Trophoblast cell (in vitro differentiated cells and primary cell): ENCODE results near the gene HERPUD2.

ENCODE experiments used
- DNase-seq, 2 donors: peaks; one replicate each; pipeline ENCODE4 v3.0.0-alpha.2; 2016
- H2AFZ ChIP-seq: 2 replicates; pipeline ENCODE4 v1.6.1; 2013; ENCODE audit warnings: low read length, moderate library complexity, mild to moderate bottlenecking; ENCODE audit not compliant: insufficient read depth, poor library complexity
- H2AK5ac ChIP-seq: 2 replicates; pipeline ENCODE4 v1.6.1; 2013; ENCODE audit warnings: mild to moderate bottlenecking, low read length
- H2BK120ac ChIP-seq: 2 replicates; pipeline ENCODE4 v1.6.1; 2013; ENCODE audit warnings: low read length, mild to moderate bottlenecking, moderate library complexity; ENCODE audit not compliant: insufficient read depth, poor library complexity
- H2BK12ac ChIP-seq: 2 replicates; pipeline ENCODE4 v1.6.1; 2013; ENCODE audit warnings: mild to moderate bottlenecking, low read length, moderate library complexity
- H2BK5ac ChIP-seq: 2 replicates; pipeline ENCODE4 v1.6.1; 2013; ENCODE audit warnings: low read length, low read depth, moderate library complexity, mild to moderate bottlenecking; ENCODE audit not compliant: poor library complexity
- H3K14ac ChIP-seq: 2 replicates; pipeline ENCODE4 v1.6.1; 2013; ENCODE audit warnings: mild to moderate bottlenecking, low read length
- H3K18ac ChIP-seq: 2 replicates; pipeline ENCODE4 v1.6.1; 2013; ENCODE audit warnings: mild to moderate bottlenecking, low read length
- H3K23ac ChIP-seq: 2 replicates; pipeline ENCODE4 v1.6.1; 2013; ENCODE audit warnings: low read length
- H3K27ac ChIP-seq: 2 replicates; pipeline ENCODE4 v1.5.1; 2013; ENCODE audit warnings: low read depth, mild to moderate bottlenecking, inconsistent platforms, low read length, moderate library complexity
- H3K27me3 ChIP-seq: 2 replicates; pipeline ENCODE4 v1.6.1; 2013; ENCODE audit warnings: inconsistent platforms, mild to moderate bottlenecking, low read length, moderate library complexity; ENCODE audit not compliant: insufficient read depth
- H3K36me3 ChIP-seq, 2 experiments: 1 replicate in 1 of 2; 2 replicates in 1 of 2; pipeline ENCODE4 v1.6.1; 2013; ENCODE audit warnings: low read length in 2 of 2, mild to moderate bottlenecking in 2 of 2, moderate library complexity in 1 of 2; ENCODE audit not compliant: insufficient read depth in 2 of 2, control insufficient read depth in 1 of 2
- H3K4ac ChIP-seq: 2 replicates; pipeline ENCODE4 v1.6.1; 2013; ENCODE audit warnings: low read depth, mild to moderate bottlenecking, low read length, moderate library complexity
- H3K4me1 ChIP-seq, 2 experiments: 1 replicate in 1 of 2; 2 replicates in 1 of 2; pipeline ENCODE4 v1.6.1; 2013; ENCODE audit warnings: low read length in 2 of 2, mild to moderate bottlenecking in 2 of 2, moderate library complexity in 1 of 2; ENCODE audit not compliant: insufficient read depth in 2 of 2, control insufficient read depth in 1 of 2
- H3K4me2 ChIP-seq: 2 replicates; pipeline ENCODE4 v1.6.1; 2013; ENCODE audit warnings: inconsistent platforms, mild to moderate bottlenecking, low read length, moderate library complexity
- H3K4me3 ChIP-seq: 2 replicates; pipeline ENCODE4 v1.5.1; 2013; ENCODE audit warnings: mild to moderate bottlenecking, low read depth, low read length, inconsistent platforms
- H3K79me1 ChIP-seq: one replicate; pipeline ENCODE4 v1.6.1; 2013; ENCODE audit warnings: low read length
- H3K79me2 ChIP-seq: 2 replicates; pipeline ENCODE4 v1.6.1; 2013; ENCODE audit warnings: low read length, mild to moderate bottlenecking; ENCODE audit not compliant: control insufficient read depth, insufficient read depth, poor library complexity
- H3K9ac ChIP-seq: 2 replicates; pipeline ENCODE4 v1.6.1; 2013; ENCODE audit warnings: mild to moderate bottlenecking, low read length
- H3K9me3 ChIP-seq: 2 replicates; pipeline ENCODE4 v1.6.1; 2013; ENCODE audit warnings: low read depth, mild to moderate bottlenecking, control low read depth, inconsistent platforms, low read length; ENCODE audit not compliant: insufficient read depth
- H4K12ac ChIP-seq: 2 replicates; pipeline ENCODE4 v1.6.1; 2013; ENCODE audit warnings: low read depth, mild to moderate bottlenecking, low read length, moderate library complexity
- H4K8ac ChIP-seq: 2 replicates; pipeline ENCODE4 v1.6.1; 2013; ENCODE audit warnings: low read depth, mild to moderate bottlenecking, low read length, moderate library complexity
- H4K91ac ChIP-seq: one replicate; pipeline ENCODE4 v1.6.1; 2013; ENCODE audit warnings: low read depth, mild to moderate bottlenecking, low read length, moderate library complexity
- WGBS: extraction: QIAGEN DNeasy Blood & Tissue Kit; methylation state at CpG from one replicate; pipeline ENCODE4 v1.1.7; 2013; ENCODE audit warnings: missing lambda C conversion rate; ENCODE audit not compliant: insufficient read length, insufficient coverage; ENCODE audit errors: extremely low coverage; 5-methylcytosine and 5-hydroxymethylcytosine counted together

Gene HERPUD2

DNA sequence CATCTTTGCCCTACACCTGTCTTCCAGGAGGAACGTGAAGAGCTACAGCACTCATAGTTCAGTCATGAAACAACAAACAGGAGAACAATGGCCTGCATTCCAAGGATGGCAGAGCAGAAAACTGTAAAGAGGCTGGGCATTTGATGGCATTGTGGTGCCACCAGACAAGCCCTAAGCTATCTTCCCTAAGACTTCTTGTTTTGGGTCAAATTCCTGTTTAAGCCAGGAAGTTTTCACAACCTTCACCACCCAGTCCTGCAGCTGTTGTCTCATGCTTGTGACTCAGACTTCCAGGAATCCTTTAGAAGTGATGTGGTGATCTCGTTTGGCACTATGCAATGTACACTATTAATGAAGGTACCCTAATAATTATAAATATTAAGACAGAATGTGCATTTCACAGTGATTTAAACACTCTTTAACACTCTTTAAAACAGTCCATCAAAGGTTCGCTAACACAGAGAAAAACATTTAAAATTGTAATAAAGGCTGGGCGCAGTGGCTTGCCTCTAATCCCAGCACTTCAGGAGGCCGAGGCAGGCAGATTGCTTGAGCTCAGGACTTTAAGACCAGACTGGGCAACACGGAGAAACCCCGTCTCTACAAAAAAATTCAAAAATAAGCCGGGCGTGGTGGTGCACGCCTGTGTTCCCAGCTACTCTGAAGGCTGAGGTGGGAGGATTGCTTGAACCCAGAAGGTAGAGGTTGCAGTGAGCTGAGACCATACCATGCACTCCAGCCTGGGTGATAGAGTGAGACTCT, 2.7 kb upstream of the HERPUD2 start:
- no peak overlapping the region for H4K91ac ChIP-seq
- no peak overlapping the region for H2BK120ac ChIP-seq
- no peak overlapping the region for H3K9ac ChIP-seq
- peaks cover 13% of the 10 kb centered on the region for H3K79me2 ChIP-seq
- H3K36me3 ChIP-seq: no peaks in the 10 kb centered on the region
- H2AFZ ChIP-seq: no peak overlapping the region
- H3K4me3 ChIP-seq: no peak overlapping the region
- H3K9me3 ChIP-seq: no peaks in the 10 kb centered on the region
- no peak overlapping the region for H2BK12ac ChIP-seq
- WGBS: no CpG with 5 or more reads among the region's 10 CpGs
- H3K18ac ChIP-seq: no peak overlapping the region
- H3K4ac ChIP-seq: no peak overlapping the region
- no peak overlapping the region for H4K8ac ChIP-seq
- no peak overlapping the region for H2BK5ac ChIP-seq
- no peaks in the 10 kb centered on the region for H3K27me3 ChIP-seq
- peaks cover 13% of the 10 kb centered on the region for H3K79me1 ChIP-seq
- peak; percentile 18 to 64 for DNase-seq
- peaks cover 8 to 16% of the 10 kb centered on the region in 2 experiments for H3K4me1 ChIP-seq
- H3K4me2 ChIP-seq: no peak overlapping the region
- H3K14ac ChIP-seq: no peak overlapping the region
- no peak overlapping the region for H4K12ac ChIP-seq
- no peak overlapping the region for H2AK5ac ChIP-seq
- H3K27ac ChIP-seq: peak overlapping the region; percentile 7
- H3K23ac ChIP-seq: no peak overlapping the region

- no peak overlapping the region for H3K9ac ChIP-seq
- H3K18ac ChIP-seq: no peak overlapping the region
- H3K4me3 ChIP-seq: no peak overlapping the region
- H3K4me2 ChIP-seq: peak overlapping the region; percentile 86
- WGBS: no CpG with 5 or more reads among the region's 7 CpGs
- H3K23ac ChIP-seq: no peak overlapping the region
- no peak overlapping the region for H3K4ac ChIP-seq
- H3K4me1 ChIP-seq: peaks cover 8 to 15% of the 10 kb centered on the region in 2 experiments
- peaks cover 13% of the 10 kb centered on the region for H3K79me2 ChIP-seq
- no peaks in the 10 kb centered on the region for H3K36me3 ChIP-seq
- no peak overlapping the region for H2AK5ac ChIP-seq
- no peak overlapping the region for H4K12ac ChIP-seq
- no peak overlapping the region for H2BK12ac ChIP-seq
- H3K27ac ChIP-seq: no peak overlapping the region
- H2AFZ ChIP-seq: no peak overlapping the region
- H3K14ac ChIP-seq: no peak overlapping the region
- DNase-seq: no peak
- no peak overlapping the region for H2BK5ac ChIP-seq
- no peak overlapping the region for H4K91ac ChIP-seq
- H2BK120ac ChIP-seq: no peak overlapping the region
- H3K9me3 ChIP-seq: no peaks in the 10 kb centered on the region
- no peak overlapping the region for H4K8ac ChIP-seq
- peaks cover 13% of the 10 kb centered on the region for H3K79me1 ChIP-seq
- no peaks in the 10 kb centered on the region for H3K27me3 ChIP-seq
Observed at GRCh38 chr7:35695987-35696386, 1.1 kb upstream of the HERPUD2 start.

GRCh38 chr7:35695473-35695850, 527 bp upstream of the HERPUD2 start:
- H3K18ac ChIP-seq: peak overlapping the region; percentile 68
- no peak for DNase-seq
- H3K9ac ChIP-seq: peak overlapping the region; percentile 90
- peak overlapping the region; percentile 72 for H3K27ac ChIP-seq
- peak overlapping the region; percentile 62 for H2BK120ac ChIP-seq
- peak overlapping the region; percentile 25 for H2AK5ac ChIP-seq
- peak overlapping the region; percentile 79 for H2BK5ac ChIP-seq
- H3K9me3 ChIP-seq: no peaks in the 10 kb centered on the region
- peak overlapping the region; percentile 62 for H3K4ac ChIP-seq
- peak overlapping the region; percentile 97 for H3K4me3 ChIP-seq
- H3K36me3 ChIP-seq: no peaks in the 10 kb centered on the region
- H3K14ac ChIP-seq: peak overlapping the region; percentile 73
- WGBS: no CpG with 5 or more reads among the region's 10 CpGs
- peaks cover 8 to 15% of the 10 kb centered on the region in 2 experiments for H3K4me1 ChIP-seq
- H3K27me3 ChIP-seq: no peaks in the 10 kb centered on the region
- peak overlapping the region; percentile 87 for H4K8ac ChIP-seq
- H4K12ac ChIP-seq: peak overlapping the region; percentile 61
- peak overlapping the region; percentile 47 for H2AFZ ChIP-seq
- H2BK12ac ChIP-seq: no peak overlapping the region
- H4K91ac ChIP-seq: peak overlapping the region; percentile 90
- peaks cover 13% of the 10 kb centered on the region for H3K79me1 ChIP-seq
- peak overlapping the region; percentile 86 for H3K4me2 ChIP-seq
- no peak overlapping the region for H3K23ac ChIP-seq
- peaks cover 13% of the 10 kb centered on the region for H3K79me2 ChIP-seq

DNA sequence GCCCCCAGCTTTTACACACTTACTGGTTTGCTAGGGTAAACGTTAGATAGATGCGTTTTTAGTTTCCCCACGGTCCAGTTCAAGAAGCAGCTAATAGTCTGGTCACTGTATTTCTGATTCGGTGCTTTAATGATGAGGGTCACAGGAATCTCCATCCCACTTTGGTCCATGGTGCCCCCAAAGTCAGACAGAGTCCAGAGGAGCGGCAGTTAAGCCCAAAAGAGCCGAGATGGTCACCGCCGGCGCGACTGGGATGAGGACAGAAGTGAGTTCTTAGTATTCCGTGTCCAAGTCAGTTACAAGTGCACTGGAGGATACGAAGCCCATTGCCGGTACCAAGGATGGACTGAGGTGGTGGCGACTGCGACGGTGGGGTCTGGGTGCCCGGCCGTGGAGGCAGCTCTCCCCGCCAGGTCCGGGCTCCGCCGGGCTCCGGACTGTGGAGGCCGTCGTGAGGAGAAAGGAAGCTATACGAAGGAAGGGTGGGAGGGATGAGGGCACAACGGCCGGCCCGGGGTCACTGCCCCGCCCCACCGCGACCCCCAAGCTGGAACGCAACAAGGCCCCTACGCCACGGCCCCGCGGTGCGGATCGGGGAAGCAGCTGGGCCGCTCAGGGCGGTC, 663 bp downstream of the HERPUD2 start:
- Histone ChIP-seq H3K4me1 (peaks cover 10 to 17% of the 10 kb centered on the region in 2 experiments), H3K14ac (peak overlapping the region; percentile 95), H3K36me3 (no peaks in the 10 kb centered on the region), H3K4me3 (peak overlapping the region; percentile 97), H4K12ac (peak overlapping the region; percentile 55), H2BK5ac (peak overlapping the region; percentile 81), H4K91ac (peak overlapping the region; percentile 95), H2AK5ac (peak overlapping the region; percentile 64), H4K8ac (peak overlapping the region; percentile 90), H3K27ac (peak overlapping the region; percentile 96), H3K9ac (peak overlapping the region; percentile 85), H2BK12ac (peak overlapping the region; percentile 34), H3K9me3 (no peaks in the 10 kb centered on the region), H3K4ac (peak overlapping the region; percentile 42), H3K23ac (peak overlapping the region; percentile 42), H3K27me3 (no peaks in the 10 kb centered on the region), H3K79me1 (peaks cover 13% of the 10 kb centered on the region), H2BK120ac (peak overlapping the region; percentile 83), H3K4me2 (peak overlapping the region; percentile 82), H3K79me2 (peaks cover 13% of the 10 kb centered on the region), H3K18ac (peak overlapping the region; percentile 94), H2AFZ (peak overlapping the region; percentile 72)
- WGBS: no CpG with 5 or more reads among the region's 41 CpGs
- DNase-seq: peak in 1 of 2 donors; percentile 37
